Right lung (tissue), 5 donors: Measurements from ENCODE around the gene CDH24. TPM values are rescaled to one million over a fixed set of nuclear protein-coding genes. Genes with fewer than 3 reads are reported as not detected.
A peak's percentile ranks its signal among the peaks of the same experiment; 100 is the strongest.
"Not testable (repeated sequence)": the region's sequence is repeated elsewhere in the genome, so short reads cannot be mapped to it uniquely, and the experiment has no call there.

ENCODE experiments used
- DNase-seq, 2 donors: peaks; one replicate each; pipeline ENCODE4 v3.0.0-alpha.2; 2013
- polyA plus RNA-seq, 5 donors: library from polyadenylated mRNA; unstranded; fragments of 120-200 nt; gene quantifications; one replicate each; pipeline versions ENCODE4 v1.2.1 to v1.2.3, GENCODE V29; 2013; ENCODE audit warnings: inconsistent platforms in 1 of 5, low replicate concordance in 1 of 5; ENCODE audit not compliant: insufficient read length in 5 of 5, insufficient read depth in 1 of 5

The CDH24 gene
- polyA plus RNA-seq, 5 donors: 9.7 to 13.7 (median 12.2) TPM

DNA sequence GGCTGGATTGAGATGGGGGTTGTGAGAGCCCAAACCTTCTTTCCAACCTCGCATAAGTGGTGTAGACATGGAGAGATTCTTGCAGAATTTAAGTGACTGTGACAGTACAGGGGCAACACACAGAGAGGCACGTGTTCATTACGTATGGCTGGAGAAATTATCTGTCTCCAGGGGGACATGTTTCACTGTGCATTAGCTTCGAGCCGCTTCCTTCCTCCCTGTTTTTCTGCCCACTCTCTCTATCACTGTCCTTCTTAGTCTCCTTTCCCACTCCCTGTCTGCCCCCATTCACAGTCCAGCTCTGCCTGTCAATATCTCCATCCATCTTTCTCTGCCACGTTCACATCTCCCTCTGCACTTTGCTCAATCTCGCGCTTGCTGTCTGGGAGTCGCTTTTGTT is 35.9 kb downstream of the CDH24 start:
- DNase-seq: no peak

DNA sequence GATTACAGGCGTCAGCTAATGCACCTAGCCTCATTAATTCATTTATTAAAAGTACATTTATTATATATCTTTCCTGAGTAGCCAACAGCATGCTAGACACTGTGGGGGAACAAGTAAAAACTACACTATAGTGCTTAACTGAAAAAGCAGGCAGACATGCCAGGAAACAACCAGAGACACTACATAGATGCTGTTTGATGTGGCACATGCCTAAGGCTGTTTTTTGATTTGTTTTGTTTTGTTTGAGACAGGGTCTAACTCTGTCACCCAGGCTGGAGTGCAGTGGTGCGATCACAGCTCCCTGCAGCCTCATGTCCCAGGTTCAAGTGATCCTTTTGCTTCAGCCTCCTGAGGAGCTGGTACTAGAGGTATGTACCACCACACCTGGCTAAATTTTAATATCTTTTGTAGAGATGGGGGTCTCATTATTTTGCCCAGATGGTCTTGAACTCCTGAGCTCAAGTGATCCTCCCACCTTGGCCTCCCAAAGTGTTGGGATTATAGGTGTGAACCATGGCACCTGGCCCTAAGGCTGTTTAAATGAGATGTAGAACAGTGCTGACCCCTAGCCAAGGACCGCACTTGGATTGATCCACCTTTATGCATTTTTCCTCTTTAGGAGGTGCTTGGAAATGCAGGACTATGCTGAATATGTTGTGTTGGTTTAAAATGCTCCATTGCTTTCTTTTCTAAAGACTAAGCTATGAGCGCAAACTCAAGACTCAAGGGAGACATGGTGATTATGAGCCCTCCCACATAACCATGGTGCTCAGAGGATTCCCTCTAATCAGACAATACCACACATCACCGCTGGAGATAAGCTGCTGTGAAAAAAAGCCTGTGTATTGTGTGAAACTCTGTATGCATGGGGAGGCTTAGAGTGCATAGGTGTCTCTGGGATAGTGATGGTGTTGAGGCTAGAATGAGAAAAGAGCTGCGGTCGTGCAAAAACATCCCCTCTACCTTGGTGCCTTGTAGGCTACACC is 36.9 kb downstream of the CDH24 start:
- no peak for DNase-seq

- no peak for DNase-seq
Observed at GRCh38 chr14:23018107-23018506, 39.2 kb downstream of the CDH24 start.

- no peak for DNase-seq
Observed at GRCh38 chr14:23017091-23017490, 40.2 kb downstream of the CDH24 start.

GRCh38 chr14:23015618-23016017 is 41.7 kb downstream of the CDH24 start:
- DNase-seq: no peak

GRCh38 chr14:23013749-23014054 is 43.6 kb downstream of the CDH24 start:
- not testable (repeated sequence) for DNase-seq

GRCh38 chr14:23013054-23013748 is 44.1 kb downstream of the CDH24 start:
- DNase-seq: no peak

DNA sequence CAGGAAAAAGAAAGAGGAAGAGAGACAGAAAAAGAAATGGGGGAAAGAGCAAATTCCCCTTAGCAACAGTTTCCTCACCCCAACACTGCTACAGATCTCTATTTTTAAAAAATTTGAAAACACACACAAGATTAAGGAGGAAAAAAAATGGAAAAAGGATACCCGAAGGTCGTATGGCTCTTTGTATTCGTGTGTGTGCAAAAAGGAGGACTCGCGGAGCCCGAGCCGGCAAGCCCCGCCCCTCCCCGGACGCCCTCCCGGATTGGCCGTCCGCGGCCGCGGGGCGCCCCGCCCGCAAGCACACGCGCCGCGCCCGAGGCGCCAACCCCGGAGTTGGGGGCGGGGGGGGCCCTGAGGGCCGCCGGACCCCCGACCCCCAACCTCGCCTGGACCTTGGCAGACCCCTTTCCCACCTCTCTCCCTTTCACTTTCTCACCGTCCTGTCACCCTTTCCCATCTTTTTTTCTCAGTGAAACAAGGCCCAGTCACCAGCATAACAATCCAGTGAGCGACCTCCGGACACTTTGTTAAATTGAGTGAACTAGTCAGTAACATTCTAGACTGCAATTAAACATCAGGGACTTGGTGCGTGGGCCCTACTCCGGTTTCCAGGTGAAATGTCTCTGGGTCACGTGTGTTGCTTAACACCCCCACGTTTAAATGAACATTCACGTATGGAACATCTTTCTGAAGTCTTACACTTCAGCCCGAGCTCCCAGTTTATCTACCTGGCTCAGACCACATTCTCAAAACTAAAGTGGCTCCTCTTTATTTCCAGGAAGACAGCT is 47.2 kb downstream of the CDH24 start, which contains the start of gene C14orf93:
C14orf93 (minus strand) TSS at position 205 of the 788 bp plus-strand sequence. CDS start 11,120 bp downstream, outside the sequence.
- DNase-seq: peak; percentile 71 to 78

DNA sequence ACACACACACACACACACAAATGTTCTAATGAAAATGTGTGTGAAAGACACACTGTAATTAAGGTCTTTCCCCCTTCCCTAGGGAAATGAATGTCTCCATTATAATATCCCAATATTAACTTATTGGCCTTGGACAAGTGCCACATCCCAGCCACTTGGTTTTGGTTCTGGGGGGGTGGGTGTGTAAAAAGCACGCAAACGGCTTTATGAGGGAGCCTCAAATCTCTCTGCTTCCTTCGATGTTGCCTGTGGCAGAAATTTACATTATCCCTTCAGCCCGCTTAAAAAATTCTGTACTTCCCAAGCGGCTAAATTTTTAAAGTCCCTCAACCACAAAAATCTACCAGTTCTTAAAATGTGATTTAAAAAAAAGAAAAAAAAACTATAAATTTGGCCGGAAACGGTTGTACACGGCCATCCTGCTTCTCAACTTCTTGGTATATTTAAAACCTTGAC is 47.8 kb downstream of the CDH24 start:
- DNase-seq: no peak

DNA sequence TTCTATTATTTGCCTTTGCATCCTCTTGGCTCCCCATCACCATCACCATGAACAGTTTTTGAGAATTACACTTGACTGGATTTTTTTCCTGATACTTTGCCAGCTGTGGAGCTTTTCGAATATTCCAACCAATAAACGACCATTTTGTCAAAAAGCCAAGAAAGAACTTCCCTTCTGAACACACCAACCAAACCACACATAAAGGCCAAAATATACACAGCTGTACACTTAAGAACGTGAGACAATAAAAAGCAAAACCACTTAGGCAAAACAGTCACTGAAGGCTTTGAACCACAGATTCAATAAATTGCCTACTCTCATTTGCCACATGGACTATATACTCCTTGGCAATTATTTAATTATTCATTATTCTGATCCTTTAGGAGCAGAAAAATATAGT is 48.5 kb downstream of the CDH24 start:
- DNase-seq: no peak

- DNase-seq: peak; percentile 97 to 98
Observed at GRCh38 chr14:23006544-23007419, 50.5 kb downstream of the CDH24 start.

GRCh38 chr14:23006188-23006534 is 51.2 kb downstream of the CDH24 start:
- no peak for DNase-seq

GRCh38 chr14:23005451-23006187 is 51.7 kb downstream of the CDH24 start:
- DNase-seq: no peak

DNA sequence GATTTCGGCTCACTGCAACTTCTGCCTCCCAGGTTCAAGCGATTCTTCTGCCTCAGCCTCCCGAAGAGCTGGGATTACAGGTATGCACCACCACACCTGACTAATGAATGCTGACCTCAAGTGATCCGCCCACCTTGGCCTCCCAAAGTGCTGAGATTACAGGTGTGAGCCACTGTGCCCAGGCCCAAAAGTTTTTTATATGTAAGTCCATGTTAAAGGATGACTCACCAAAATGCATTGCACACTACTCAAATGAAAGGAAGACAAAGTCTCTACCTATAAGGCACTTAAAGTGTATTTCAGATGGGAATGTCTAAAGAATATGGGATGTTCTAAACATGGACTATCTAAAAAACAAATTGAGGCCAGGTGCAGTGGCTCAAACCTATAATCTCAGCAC is 53.0 kb downstream of the CDH24 start:
- not testable (repeated sequence) for DNase-seq

GRCh38 chr14:23002592-23002991 is 54.7 kb downstream of the CDH24 start:
- DNase-seq: no peak

DNA sequence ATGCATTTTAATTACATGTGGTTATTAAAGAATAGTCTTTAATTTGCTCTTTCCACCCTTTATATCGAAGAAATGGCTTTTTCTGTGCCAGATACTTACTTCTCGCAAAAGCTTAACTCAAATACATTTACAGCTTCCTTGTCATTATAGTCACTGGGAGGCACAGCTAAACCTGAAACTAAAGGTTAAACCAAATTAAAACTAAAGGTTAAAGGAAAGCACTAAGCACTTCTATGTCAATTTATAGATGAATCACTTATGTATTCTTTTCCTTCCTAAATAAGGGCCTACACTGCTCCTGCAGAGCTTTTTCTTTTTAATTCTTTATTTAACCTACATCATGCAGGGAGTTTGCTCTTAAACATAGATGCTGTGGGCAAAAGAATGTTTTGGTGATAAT is 56.5 kb downstream of the CDH24 start:
- DNase-seq: no peak

GRCh38 chr14:22998329-22999012 is 58.8 kb downstream of the CDH24 start:
- no peak for DNase-seq

DNA sequence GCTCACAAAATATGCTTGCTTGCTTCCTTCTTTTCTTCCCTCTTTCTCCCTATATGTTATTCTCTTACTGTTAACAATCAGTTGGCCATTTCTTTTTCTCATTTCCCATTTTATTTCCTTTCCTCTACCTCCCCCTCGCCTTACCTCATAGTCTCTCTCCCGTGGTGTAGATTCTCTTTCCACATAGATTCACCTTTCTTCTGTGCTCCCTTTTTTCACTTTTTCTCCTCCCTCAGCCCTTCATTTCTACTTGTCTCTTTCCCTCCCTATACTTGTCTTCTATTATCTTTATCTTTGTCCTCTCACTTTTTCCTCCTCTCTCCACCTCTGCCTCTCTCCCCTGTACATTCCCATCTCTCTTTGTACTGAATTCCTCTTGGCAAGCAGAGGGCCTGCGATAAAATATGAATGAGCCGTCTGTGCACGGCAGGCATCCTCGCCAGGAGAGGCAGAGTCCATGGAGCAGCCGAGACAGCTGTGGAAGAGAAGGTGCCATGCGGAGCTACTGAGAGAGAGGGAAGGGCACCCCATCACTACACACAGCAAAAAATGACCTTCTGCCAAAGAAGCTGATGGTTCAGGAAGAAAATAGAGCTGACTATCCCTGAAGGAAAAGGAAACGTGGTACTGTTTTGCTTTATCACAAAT is 59.5 kb downstream of the CDH24 start:
- no peak for DNase-seq
